NCI-H69 (cell line): ENCODE measurements around the gene PLA2G4E.

Source experiments
- DNase-seq: peaks from one replicate; lab custom pipeline; 2025; lab: John Stamatoyannopoulos, UW

The PLA2G4E gene

DNA sequence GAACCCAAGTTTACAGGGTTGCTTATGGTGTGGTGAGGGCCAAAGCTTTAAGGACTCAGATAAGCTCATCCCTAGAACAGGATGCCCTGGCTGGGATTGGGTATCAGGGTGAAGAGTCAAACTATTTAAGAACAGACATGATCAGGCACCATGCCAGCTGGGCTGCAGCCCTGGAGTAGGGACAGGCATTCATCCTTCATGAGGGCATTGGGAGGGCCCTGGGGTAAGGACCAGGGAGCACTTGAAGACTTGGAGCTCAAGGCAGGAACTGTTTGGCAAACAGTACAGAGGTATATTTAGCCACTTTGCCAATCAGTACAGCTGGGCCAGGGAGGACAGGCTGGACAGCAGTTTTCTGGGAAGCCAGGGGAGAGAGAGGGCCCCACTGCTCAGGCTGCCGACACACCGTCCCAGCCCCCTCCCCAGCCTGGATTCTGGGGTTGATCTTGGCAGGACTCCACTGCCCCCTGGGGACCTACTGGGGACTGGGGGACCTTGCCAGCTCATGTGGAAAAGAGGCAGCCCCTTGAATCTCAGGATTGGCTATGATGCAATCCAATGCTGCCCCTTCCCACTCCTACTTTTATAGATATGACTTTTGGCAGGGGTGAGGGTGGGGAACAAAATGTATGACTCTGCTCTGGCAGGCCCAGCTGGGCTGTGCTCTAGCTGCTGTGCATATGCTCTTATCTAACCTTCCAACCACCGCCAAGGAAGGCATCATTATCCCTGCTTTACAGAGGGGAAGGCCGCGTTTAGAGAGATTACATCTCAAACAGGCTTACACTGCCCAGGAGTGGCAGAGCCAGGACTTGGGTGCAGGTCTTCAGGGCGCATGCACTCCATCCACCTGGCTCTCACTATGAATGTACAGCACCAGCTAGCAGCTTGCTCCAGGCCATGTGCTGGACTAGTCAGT lies 2.3 kb downstream of the PLA2G4E start:
- DNase-seq, result no peak

GRCh38 chr15:42016971-42017370 lies 3.9 kb downstream of the PLA2G4E start:
- no peak for DNase-seq

GRCh38 chr15:42014406-42014805 lies 6.4 kb downstream of the PLA2G4E start:
- DNase-seq, result no peak

DNA sequence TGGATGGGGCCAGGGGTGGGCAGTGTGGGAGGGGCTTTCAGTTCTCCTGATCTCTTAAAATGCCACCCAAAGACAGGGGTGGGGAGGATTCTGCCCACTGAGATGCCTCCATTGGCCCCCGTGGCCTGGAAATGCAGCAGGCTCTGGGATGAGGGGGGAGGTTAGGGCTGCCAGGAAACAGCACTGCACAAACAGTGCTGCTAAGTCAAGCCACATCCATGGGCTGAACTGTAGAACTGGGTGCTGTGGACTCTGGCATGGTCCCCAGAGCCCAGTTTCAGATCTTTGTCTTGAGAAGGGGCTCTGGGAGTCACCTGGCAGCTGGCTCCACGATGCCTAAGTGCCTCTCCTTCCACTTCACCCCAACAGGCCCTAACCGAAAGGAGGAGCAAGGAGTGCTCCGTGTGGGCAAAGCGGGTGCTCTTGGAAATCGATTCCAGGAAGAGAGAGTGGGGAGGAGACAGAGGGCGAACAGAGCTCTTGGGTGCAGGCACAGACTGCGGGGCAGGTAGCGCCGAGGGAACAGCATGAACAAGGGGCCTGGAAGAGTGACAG lies 7.8 kb downstream of the PLA2G4E start:
- no peak for DNase-seq

GRCh38 chr15:42012241-42012640 lies 8.6 kb downstream of the PLA2G4E start:
- DNase-seq, result no peak

- peak; percentile 11 for DNase-seq
Measured at GRCh38 chr15:42011074-42011473, 9.8 kb downstream of the PLA2G4E start.

DNA sequence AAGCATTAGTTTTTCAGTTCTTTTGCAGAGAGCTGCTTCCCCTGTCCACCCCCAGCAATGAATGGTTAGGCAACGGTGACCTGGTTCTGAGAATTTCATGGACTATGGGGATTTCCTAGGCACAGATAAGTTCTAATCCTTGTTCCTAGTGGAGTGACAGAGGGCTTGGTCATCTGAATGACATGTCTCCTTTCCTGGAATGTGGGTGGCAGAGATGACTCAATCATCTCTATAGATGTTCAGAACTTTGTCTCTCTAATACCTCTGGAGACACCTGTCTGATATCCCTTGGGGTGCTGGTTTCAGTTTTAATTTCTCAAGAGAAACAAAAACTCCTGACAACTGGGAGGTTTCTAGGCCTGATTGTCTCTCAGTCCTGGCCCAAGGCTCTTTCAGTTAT lies 10.4 kb downstream of the PLA2G4E start:
- no peak for DNase-seq

DNA sequence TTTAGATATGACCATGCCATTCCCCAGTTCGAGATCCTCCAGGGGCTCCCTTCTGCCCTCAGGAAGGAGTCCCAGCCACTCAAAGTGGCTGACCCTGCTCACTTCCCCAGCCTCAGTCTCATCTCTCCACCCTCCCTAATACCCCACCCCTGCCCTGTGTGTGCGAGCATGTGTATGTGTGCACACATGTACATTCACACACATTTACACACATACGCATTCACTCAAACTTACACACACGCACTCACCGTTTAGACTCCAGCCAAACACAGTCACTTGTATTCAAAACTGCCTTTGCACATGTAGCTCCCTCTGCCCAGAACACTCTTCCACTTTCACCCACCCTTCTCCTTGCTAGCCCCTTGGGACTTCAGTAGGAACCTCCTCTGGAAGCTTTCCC lies 11.4 kb downstream of the PLA2G4E start:
- no peak for DNase-seq

DNA sequence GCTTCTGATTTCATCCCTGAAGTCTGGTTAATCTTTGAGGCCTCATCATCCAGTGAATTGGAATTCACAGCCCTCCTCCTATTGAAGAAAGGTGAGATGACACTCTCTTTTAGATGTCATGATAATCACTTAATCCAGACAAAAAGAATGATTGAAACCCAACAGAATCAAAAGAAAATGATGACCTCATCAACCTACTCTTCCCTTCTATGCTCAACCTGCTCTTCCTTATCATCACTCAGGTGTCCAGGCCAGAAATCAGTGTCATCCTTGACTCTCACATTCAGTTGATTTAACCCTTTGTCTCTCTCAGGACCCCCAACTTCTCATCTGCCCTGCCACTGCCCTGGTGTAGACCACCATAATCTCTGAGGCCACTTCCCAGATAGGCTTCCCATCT lies 11.8 kb downstream of the PLA2G4E start:
- DNase-seq, result no peak

- DNase-seq, result no peak
Measured at GRCh38 chr15:42007386-42007785, 13.5 kb downstream of the PLA2G4E start.

DNA sequence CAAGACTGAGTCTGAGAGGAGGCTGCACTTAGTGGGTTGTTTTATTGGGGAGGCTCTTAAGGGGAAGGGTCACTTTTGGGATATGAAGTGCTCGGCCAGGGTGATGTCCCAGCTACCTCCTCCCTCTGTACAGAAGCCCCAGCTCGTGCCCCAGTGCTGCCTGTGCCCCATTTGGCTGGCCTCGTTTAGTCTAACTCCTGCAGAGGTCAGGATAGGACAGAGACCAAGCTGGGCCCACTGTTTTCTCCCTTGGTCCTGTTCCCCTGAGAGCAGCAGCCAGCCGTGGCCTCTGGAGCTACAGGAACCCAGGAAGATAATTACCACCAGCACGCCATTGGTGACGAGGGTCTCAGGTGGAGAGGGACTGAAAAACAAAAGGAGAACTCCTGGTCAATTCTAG lies 18.5 kb downstream of the PLA2G4E start:
- no peak for DNase-seq

GRCh38 chr15:42001236-42001635 lies 19.6 kb downstream of the PLA2G4E start:
- DNase-seq, result no peak

GRCh38 chr15:41999290-42000285 lies 21.3 kb downstream of the PLA2G4E start:
- no peak for DNase-seq

GRCh38 chr15:41997845-41998244 lies 23.0 kb downstream of the PLA2G4E start:
- no peak for DNase-seq

GRCh38 chr15:41996921-41997592 lies 23.8 kb downstream of the PLA2G4E start:
- DNase-seq, result no peak

DNA sequence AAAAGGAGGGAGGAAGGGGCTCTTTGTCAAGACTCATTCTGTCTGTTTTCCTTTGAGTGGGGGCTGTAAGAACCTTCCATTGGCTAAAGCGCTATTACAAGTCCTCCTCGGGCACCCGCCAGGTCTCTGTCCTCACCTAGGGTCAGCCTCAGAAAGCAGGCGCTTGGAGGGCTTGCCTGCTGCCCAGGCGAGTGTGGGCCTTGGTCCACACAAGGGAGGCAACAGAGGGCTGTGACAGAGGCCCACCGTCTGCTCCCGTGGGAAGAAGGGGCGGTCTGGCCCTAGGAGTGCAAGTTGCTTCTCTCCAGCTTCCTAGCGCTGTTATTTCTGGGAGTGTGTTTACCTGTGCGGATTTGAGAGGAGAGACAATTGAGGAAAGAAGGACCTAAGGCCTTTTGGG lies 24.5 kb downstream of the PLA2G4E start:
- DNase-seq, result no peak

DNA sequence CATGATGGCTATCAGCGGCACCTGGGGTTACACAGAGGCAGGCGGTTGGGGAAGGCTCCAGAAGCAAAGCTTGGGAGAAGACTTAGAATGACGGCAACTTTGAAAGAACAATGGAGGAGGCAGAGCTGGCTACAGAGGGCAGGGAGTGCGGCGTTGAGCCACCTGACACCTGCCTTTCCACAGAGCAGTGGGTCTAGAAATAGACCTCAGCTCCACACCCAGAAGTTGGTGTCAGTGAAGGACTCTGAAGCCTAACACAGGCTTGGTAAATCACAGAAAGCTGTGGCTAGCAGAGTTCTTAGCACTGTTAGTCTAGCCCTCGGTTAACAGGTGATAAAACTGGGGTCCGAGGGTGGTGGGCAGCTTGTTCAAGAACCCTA lies 25.4 kb downstream of the PLA2G4E start:
- DNase-seq, result no peak

GRCh38 chr15:41994772-41995475 lies 25.9 kb downstream of the PLA2G4E start:
- no peak for DNase-seq

GRCh38 chr15:41994171-41994650 lies 26.6 kb downstream of the PLA2G4E start:
- no peak for DNase-seq

- peak; percentile 6 for DNase-seq
Measured at GRCh38 chr15:41993472-41994170, 27.2 kb downstream of the PLA2G4E start.
